HCEC 1CT (cell line): ENCODE results near the gene OR2D3.
"Not testable (repeated sequence)": the region's sequence is repeated elsewhere in the genome, so short reads cannot be mapped to it uniquely, and the experiment has no call there.

Experiments
- DNase-seq: peaks from one replicate; pipeline ENCODE4 v3.0.0-alpha.2; 2017

OR2D3 gene, protein sequence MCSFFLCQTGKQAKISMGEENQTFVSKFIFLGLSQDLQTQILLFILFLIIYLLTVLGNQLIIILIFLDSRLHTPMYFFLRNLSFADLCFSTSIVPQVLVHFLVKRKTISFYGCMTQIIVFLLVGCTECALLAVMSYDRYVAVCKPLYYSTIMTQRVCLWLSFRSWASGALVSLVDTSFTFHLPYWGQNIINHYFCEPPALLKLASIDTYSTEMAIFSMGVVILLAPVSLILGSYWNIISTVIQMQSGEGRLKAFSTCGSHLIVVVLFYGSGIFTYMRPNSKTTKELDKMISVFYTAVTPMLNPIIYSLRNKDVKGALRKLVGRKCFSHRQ

DNA sequence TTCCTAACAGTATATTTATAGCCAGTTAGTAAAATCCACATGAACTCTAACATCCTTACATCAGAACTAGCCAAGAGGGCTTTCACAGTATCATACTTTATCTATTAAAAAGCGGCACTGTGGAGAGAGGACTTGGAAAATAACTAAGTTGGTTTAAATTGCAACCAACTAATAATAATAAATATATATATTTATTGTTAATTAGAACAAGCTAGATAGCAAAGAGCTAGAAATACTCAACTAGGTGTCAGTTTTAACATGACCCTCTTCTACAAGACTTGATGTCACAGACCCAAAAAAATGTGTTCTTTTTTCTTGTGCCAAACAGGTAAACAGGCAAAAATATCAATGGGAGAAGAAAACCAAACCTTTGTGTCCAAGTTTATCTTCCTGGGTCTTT lies at the start of gene OR2D3:
Gene OR2D3, plus strand, starts transcription at position 301 of the 400 bp plus-strand sequence. Its CDS starts 0 bp downstream, at position 301.
- no peak for DNase-seq

DNA sequence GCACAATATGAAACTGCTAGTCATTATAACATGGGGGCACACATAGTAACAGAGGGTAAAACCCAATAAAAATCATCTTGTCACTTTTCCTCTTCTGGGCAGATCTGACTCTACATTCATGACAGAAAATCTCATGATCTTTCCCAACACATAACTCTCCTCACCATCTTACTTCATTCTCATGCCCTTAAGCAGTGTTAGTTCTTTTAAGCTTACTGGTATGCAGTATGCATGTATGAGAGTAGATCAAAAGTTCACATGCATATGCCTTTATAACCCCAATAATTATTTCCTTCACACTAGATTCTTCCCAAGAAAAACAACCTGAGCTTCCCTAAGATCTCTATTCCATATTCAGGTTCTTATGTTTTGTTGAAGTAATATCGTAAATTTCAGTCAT lies 49.5 kb upstream of the OR2D3 start:
- DNase-seq = no peak

DNA sequence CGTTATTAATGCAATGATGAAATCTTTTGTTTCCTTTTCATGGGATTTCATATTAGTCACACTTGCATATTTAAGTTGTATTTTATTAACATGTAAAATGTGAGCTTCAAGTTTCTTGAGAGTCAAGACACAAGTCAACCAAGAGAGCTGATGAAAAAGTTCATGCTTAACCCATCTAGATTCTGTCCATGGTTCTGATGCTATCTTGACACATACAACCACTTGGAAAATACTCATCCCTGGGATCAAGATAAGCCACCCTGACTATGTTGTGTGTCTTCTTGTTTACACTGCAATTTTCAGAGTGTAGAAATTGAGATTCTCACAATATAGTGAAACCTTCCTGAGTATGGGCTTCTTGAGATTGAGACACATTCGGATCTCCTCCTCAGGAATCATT lies 45.0 kb upstream of the OR2D3 start:
- no peak for DNase-seq

DNA sequence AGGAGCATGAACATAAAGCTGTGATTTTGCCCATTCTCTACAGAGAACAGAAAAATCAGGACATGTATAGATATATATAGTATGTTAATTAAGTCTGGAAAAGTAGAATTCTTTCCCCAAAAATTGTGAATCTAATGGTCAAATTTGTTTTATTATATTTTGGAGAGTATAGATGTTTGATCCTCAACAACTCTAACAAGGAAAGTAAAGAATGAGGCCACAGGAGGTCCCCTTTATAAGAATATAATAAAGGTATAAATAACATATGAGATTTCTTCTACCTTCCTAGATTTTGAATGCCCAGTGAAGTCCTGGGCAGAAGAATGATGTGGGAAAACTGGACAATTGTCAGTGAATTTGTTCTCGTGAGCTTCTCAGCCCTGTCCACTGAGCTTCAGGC lies 44.5 kb upstream of the OR2D3 start, which contains the start of gene OR10A4:
Gene OR10A4, plus strand, starts transcription at position 301 of the 400 bp plus-strand sequence. Its CDS starts 23 bp downstream, at position 324.
- no peak for DNase-seq

DNA sequence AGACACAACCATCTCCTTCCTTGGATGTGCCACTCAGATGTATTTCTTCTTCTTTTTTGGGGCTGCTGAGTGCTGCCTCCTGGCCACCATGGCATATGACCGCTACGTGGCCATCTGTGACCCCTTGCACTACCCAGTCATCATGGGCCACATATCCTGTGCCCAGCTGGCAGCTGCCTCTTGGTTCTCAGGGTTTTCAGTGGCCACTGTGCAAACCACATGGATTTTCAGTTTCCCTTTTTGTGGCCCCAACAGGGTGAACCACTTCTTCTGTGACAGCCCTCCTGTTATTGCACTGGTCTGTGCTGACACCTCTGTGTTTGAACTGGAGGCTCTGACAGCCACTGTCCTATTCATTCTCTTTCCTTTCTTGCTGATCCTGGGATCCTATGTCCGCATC lies 43.9 kb upstream of the OR2D3 start:
- DNase-seq = no peak

DNA sequence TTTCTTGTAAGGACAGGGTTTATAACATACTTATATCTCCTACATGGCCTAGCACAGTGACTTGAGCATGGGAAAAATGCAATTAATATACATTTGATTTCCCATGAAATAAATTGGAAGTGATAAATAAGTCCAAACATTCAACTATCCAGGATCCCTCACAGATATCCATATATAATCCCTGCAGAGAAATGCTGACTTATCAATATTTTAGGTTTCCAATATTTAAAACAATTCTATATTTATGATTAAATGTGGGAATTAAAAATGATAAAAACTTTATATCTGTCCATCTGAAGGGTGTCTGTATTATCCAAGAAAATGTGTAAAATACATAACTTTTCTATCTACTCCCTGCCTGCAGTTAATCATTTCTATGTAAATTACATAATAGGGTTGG lies 38.1 kb upstream of the OR2D3 start:
- no peak for DNase-seq

DNA sequence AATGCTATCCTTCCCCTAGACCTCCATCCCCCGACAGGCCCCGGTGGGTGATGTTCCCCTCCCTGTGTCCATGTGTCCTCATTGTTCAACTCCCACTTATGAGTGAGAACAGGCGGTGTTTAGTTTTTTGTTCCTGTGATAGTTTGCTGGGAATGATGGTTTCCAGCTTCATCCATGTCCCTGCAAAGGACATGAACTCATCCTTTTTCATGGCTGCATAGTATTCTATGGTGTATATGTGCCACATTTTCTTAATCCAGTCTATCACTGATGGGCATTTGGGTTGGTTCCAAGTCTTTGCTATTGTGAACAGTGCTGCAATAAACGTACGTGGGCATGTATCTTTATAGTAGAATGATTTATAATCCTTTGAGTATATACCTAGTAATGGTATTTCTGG lies 33.1 kb upstream of the OR2D3 start:
- not testable (repeated sequence) for DNase-seq

DNA sequence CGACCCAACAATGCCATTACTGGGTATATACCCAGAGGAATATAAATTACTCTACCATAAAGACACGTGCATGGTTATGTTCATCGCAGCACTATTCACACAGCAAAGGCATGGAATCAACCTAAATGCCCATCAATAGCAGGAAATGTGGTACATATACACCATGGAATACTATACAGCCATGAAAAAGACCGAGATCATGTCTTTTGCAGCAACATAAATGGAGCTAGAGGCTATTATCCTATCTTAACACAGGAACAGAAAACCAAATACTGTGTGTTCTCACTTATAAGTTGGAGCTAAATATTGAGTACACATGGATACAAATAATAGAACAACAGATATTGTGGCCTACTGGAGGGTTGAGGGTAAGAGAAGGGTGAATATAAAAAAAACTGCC lies 32.0 kb upstream of the OR2D3 start:
- DNase-seq = no peak

DNA sequence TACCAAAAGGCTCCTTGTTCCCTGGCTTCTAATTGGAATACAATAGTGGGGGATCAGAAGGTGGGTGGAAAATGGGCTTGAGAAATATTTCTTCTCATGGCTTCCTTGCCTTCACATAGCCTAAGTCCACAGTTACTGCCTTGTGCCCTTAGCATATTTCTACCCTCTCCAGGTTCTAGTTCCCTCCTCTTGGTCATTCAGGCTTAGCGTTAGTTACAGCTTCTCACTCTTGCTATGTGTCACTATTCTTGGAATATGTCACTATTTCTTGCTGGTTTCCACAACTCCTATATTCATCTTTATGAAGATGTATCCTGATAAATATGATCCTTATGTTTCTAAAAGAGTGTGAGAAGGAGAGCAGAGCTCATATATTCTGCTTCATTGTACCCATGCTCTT lies 31.0 kb upstream of the OR2D3 start:
- DNase-seq = no peak

DNA sequence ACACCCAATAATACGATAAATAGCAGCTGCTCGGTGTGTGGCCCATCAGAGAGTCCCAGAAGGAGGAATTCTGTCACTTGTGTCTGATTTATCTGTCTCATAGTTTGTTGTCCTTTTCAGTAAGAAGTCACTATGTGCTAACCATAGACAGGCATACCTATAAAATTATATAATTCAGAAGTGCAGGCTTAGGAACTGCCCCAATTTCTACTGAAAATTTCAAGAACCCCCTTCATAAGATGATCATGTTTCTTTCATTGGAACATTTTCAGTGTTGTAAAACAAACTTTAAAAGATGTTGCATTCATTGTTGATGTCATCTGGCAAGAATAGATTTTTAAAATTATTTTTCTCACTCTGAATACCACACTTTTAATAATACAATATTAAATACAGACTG lies 28.4 kb upstream of the OR2D3 start, which contains the start of gene OR2D2:
Gene OR2D2, minus strand, starts transcription at position 101 of the 400 bp plus-strand sequence. Its CDS starts 0 bp downstream, at position 101.
- DNase-seq = no peak

DNA sequence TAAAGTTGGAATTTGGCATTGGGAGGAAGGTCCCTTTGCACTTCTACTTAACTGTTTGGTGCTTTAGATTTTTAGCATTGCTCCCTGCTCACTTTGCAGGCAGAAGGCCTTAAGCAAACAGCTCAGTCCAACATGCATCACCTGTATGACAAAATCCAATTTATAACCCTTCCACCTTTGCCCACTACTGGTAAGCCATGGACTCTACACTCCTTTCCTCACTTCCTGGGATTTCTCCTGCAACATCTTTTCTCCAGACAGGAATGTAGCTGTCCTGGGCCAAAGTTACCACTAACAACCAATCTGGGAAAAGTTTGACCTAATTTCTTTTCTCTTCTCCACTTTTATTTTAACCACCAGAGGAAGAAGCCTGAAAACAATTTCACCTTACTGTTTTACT lies 26.7 kb upstream of the OR2D3 start:
- DNase-seq = no peak

DNA sequence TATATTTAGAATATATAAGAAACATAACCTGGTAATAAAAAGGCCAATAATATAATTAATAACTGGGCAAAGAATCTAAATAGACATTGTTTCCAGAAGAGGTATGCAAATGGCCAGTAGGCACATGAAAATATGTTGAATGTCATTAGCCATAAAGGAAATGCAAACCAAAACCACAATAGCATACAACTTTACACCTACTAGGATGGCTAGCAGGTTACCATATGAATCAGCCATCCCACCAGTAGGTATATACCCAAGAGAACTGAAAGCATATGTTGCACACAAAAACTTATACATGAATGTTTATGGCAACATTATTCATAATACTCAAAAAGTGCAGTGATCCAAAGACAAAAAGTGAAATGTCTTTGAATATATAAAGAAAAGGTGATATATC lies 25.8 kb upstream of the OR2D3 start:
- DNase-seq = no peak

DNA sequence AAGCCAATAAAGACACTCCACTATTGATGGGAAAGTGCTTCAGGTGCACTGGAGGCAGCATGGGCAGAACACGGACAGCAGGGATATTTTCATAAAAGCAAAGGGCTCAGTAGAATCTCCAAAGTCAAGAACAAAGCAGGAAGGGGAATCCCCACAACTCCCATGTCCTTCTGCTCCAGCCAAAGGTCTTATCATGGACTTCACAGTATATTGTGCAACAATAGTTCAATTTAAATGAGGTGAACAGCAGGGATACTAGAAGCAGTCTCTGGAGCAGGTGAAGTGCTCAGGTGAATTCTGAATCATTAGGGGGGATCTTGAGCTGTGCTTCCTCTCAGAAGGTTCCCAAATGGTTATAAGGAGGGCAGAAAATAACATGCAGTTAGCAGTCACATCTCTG lies 21.9 kb upstream of the OR2D3 start:
- DNase-seq = no peak

DNA sequence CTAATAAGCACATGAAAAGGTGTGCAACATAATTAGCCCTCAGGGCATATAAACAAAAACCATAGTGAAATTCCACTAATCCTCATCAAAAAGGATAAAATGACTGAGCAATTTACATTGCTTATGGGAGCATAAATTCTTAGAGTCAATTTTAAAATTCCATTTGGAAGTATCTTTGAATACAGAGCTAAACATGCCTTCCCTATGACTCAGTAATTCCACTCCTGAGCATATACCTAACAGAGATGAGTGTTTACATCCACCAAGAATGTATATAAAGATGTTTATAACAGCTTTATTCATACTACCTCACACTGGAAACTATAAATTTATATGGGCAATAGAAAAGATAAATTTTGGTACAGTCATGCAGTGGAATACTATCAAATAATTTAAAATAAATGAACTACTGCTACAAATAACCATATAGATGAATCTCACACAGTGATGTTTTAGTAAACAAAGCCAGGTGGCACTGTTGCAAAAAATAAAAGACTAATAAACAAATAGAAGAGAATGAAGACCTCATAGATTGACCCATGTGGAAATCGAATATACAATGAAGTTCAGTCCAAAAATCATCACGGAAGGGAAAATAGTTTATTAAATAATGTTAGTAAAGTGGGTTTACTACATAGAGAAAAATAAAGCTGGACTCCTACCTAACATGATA lies 20.3 kb upstream of the OR2D3 start:
- no peak for DNase-seq

DNA sequence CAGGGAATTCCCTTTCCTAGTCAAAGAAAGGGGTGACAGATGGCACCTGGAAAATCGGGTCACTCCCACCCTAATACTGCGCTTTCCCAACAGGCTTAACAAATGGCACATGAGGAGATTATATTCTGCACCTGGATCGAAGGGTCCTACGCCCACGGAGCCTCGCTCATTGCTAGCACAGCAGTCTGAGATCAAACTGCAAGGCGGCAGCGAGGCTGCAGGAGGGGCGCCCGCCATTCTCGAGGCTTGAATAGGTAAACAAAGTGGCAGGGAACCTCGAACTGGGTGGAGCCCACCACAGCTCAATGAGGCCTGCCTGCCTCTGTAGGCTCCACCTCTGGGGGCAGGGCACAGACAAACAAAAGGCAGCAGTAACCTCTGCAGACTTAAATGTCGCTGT lies 16.0 kb upstream of the OR2D3 start:
- DNase-seq = not testable (repeated sequence)

DNA sequence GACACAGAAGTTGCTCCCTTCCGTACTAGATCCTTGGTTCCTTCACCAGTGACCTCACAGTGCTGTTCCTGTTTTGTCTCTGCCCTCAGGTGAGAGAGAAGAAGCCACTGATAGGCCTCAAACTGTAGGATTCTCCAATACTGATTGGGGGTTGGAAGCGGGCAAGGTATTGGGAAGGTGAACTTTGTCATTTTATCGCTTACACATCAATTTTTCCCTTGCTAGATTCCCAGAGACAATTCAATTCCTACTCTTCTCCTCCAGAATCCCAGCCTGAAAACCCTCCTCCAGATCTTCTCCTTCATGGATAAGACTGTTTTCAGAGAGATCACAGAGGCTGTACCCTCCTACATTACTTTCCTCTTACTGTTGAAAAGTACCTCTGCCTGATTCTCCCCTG lies 9.4 kb upstream of the OR2D3 start:
- DNase-seq = no peak

DNA sequence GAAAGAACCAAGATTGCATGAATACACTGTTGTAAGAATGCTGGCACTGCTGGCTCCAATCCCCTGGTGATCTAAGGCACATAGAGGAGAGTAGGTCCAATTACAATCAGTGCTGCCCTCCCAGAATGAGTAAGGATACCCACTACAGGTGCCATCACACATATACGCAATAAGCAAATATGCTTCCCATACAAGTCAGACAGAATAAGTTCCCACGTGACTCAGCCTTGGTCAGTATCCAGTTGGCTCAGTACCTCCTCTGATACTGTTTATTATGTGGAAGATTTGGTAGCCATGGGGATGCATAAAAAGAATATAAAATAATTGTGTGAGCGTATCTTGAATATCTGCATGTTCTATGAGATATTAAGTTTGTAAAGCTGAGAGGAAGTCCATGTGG lies 8.9 kb upstream of the OR2D3 start:
- DNase-seq = peak; percentile 6

DNA sequence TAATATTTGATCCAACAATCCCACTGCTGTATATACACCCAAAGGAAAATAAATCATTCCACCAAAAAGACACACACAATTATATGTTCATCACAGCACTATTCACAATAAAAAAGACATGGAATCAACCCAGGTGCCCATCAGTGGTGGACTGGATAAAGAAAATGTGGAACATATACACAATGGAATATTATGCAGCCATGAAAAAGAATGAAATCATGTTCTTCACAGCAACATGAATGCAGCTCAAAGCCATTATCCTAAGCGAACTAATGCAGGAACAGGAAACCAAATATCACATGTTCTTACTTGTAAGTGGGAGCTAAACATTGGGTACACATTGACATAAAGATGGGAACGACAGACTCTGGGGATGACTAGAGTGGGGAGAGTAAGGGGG lies 1.1 kb upstream of the OR2D3 start:
- DNase-seq = no peak

DNA sequence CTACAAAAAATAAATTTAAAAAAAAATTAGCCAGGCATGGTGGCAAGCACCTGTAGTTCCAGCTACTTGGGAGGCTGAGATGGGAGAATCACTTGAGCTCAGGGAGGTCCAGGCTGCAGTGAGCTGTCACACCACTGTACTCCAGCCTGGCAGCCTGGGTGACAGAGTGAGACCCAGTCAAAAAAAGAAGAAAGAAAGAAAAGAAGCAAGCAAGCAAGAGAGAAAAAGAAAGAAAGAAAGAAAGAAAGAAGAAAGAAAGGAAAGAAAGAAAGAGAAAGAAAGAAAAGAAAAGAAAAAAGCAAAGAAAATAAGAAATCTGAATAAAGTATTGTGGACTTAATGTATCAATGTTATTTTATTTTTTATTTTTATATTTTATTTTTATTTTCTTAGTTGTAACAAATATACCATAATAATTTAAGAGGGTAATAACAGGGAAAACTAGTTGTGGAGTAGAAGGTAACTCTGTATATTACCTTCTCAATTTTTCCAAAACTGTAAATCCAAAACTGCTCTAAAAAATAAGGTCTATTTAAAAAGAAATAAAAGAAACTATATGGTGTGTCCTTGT lies 4.3 kb downstream of the OR2D3 start:
- DNase-seq = no peak

DNA sequence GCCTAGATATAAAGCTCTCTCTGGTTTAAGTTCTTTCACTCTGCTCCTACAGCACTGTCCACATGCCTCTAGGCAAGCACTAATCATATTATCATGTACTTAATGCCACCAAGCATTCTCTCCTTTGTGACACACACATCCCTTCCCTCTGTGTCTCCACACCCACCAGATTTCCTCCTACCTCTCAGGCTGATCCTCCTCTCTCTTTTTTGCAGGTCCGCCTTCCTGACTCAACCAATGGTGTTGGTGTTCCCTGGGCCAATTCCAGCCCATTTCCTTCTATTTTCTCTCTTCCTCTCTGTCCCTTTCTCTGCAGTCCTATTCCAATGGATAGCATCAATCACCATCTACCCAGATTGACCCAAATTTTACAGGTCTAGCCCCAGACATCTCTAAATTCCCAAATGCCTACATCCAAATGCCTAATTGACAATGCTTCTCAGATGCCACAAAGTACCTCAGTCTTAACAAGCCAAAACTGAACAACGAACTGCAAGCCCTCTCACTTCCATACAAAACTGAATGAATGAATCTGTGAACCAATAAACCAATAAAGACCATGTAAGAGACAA lies 4.9 kb downstream of the OR2D3 start:
- DNase-seq = peak; percentile 36

DNA sequence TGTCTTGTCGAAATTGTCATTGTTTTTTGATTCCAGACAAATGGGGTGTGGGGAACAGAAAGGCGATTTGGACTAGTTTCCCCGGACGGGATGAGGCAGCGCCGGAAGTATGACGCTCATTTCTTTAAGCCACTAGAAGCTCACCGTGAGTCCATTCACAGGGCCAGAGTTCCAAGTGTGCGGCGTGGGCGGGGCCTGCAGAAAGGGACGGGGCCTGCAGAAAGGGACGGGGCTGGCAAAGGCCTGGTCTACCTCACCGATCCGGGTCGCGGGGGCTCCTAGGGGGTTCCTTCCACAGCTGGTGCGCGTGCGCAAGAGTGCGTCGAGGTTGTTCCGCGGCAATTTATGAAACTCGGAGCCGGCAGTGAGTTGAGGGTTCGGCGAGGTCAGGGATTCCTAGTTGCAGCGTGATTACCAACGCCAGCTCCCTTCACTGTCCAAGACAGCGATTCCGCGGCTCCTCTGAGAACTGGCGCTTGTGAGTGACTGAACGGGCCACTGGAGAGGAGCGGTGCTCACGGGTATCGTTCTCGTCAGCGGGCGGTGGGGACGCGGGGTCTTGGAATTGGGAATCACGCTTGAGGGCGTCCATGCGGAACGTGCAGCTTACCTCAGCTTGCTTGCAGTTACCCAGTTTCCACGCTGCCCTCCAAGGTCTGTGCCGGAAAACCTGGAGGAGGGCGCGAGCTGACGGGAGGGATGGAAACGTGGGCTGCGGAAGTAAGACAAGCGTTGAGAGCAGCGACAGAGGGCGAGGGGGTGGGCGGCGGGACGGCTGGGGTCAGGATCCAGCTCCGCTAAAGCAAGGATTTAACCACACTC lies 5.6 kb downstream of the OR2D3 start, which contains the start of gene ZNF215:
Gene ZNF215, plus strand, starts transcription at position 219 of the 822 bp plus-strand sequence. CDS start 5,847 bp downstream, outside the sequence.
- DNase-seq = peak; percentile 90

DNA sequence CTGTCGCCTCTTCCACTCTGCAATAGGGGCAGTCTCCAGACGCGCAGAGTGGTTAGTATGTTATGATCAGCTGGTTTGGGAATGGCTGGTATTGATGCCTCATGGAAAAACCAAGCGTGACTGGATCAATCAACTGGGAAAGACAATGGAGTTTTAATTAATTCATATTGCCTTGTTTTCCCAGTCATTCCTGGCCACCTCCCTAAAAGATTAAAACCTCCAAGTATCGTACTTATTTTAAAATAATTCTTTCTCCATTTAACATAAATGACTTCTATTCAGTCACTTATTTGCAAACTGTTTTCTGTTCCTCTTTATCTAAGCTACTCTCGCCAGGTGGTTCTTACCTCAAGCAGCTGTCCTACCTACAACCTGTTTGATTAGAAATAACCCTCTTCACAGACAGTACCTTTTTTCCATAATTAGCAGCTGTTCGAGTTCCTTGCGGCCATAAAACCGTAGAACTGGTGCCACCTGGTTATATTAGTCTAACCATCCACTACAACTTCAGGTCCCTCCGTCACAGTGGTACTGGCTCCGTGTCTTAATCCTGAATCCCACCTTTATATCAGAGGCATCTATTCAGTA lies 6.3 kb downstream of the OR2D3 start:
- DNase-seq = no peak
